ENCODE data around the gene PDIA5. TPM values are rescaled to one million over a fixed set of nuclear protein-coding genes. Genes with fewer than 3 reads are reported as not detected.

The PDIA5 gene
- total RNA-seq, 1 donor, result 3.4 TPM

DNA sequence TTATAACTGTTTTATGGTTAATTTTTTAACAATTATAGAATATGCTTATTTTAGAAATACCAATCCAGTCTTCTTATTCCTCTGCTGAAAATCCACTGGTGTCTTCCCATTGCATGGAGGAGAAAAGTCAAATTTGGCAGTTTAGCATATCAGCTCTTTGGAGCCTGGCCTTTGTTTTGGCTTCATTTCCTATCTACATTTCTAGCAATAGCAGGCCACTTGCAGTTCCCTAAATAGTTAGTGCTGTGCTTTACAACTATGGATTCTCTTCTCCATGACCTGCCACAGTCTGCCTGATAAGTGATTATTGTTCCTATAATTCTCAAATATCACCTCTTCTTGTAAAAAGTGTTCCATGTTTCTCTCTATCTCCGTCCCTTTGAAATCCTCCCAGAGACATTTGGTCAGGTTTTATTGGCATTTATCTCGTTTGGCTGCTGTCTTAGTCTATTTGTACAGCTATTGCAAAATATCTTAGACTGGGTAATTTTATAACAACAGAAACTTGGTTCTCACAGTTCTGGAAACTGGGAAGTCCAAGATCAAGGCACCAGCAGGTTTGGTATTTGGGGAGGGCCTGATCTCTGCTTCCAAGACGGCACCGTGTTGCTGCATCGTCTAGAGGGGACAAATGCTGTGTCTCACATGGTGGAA is 126.8 kb downstream of the PDIA5 start:
- no peaks in the 10 kb centered on the region for H3K9me3 ChIP-seq (ENCODE audit: low read depth, low read length)
- H3K4me3 ChIP-seq (ENCODE audit: low read length), result no peak overlapping the region
- peaks cover 14% of the 10 kb centered on the region for H3K4me1 ChIP-seq (ENCODE audit: insufficient read depth, low read length)
- no peaks in the 10 kb centered on the region for H3K27me3 ChIP-seq (ENCODE audit: insufficient read depth, low read length)

- H3K4me3 ChIP-seq (ENCODE audit: low read length), result no peak overlapping the region
- H3K9me3 ChIP-seq (ENCODE audit: low read depth, low read length), result no peaks in the 10 kb centered on the region
- H3K27me3 ChIP-seq (ENCODE audit: insufficient read depth, low read length), result no peaks in the 10 kb centered on the region
- H3K4me1 ChIP-seq (ENCODE audit: insufficient read depth, low read length), result peaks cover 14% of the 10 kb centered on the region
Observed at GRCh38 chr3:123194552-123194951, 127.7 kb downstream of the PDIA5 start.

DNA sequence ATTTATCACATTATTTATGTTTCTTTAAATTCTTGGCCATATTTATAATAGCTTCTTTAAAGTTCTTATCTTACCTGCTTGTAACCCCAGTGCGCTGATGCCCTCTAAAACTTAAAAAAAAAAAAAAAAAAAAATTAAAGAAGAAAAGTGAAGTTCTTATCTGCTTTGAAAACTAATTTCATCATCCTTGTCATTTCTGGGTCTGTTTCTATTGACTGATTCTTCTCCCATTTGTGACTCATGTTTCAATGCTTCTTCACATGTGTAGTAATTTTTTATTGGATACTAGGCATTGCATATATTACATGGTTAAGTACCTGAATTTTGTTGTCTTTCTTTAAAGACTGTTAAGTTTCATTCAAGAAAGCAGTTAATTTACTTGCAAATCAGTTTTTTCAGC is 131.5 kb downstream of the PDIA5 start:
- H3K9me3 ChIP-seq (ENCODE audit: low read depth, low read length), result no peaks in the 10 kb centered on the region
- H3K27me3 ChIP-seq (ENCODE audit: insufficient read depth, low read length), result no peaks in the 10 kb centered on the region
- no peak overlapping the region for H3K4me3 ChIP-seq (ENCODE audit: low read length)

DNA sequence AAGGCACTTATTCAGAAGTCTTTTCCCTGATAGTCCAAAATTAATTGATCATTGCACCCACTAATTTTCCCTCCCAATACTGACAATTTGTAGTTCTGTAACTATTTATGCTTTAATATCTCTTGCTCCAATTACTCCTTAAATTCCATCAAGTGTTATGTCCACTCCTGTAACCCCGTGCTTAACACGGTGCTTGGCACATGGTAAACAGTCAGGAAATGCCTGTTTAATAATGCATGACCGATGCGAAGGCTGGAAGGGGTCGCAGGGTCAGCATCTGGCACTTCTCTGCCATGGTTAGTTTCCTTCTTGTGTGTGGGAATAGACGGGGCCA is 134.4 kb downstream of the PDIA5 start:
- H3K4me1 ChIP-seq (ENCODE audit: insufficient read depth, low read length), result peaks cover 14% of the 10 kb centered on the region
- no peaks in the 10 kb centered on the region for H3K9me3 ChIP-seq (ENCODE audit: low read depth, low read length)
- no peaks in the 10 kb centered on the region for H3K27me3 ChIP-seq (ENCODE audit: insufficient read depth, low read length)
- H3K4me3 ChIP-seq (ENCODE audit: low read length), result peak overlapping the region; percentile 94

More for the DNA sequence above, 131.5 kb downstream of the PDIA5 start:
- H3K4me1 ChIP-seq (ENCODE audit: insufficient read depth, low read length), result peaks cover 23% of the 10 kb centered on the region

- H3K27me3 ChIP-seq (ENCODE audit: insufficient read depth, low read length), result no peaks in the 10 kb centered on the region
- H3K4me1 ChIP-seq (ENCODE audit: insufficient read depth, low read length), result peaks cover 14% of the 10 kb centered on the region
- H3K9me3 ChIP-seq (ENCODE audit: low read depth, low read length), result no peaks in the 10 kb centered on the region
- peak within 1 kb of the TSS; percentile 94 for H3K4me3 ChIP-seq (ENCODE audit: low read length)
Observed at GRCh38 chr3:123201557-123202427, 135.0 kb downstream of the PDIA5 start, which contains the start of gene SEC22A. Gene SEC22A (plus strand): TSS chr3:123201943. CDS start chr3:123209218, 7,275 bp downstream.

- Histone ChIP-seq H3K9me3 (ENCODE audit: low read depth, low read length) (no peaks in the 10 kb centered on the region), H3K4me3 (ENCODE audit: low read length) (peak overlapping the region; percentile 94)
Observed at GRCh38 chr3:123202451-123202850, 135.6 kb downstream of the PDIA5 start.

More at GRCh38 chr3:123202451-123202850, 135.6 kb downstream of the PDIA5 start:
- Histone ChIP-seq H3K27me3 (ENCODE audit: insufficient read depth, low read length) (no peaks in the 10 kb centered on the region), H3K4me1 (ENCODE audit: insufficient read depth, low read length) (peaks cover 14% of the 10 kb centered on the region)

Other genes with a start within 250 kb of the PDIA5 start
- gene SEMA5B, start 39.3 kb upstream of the PDIA5 start, total RNA-seq, result not detected
- gene SEC22A, start 134.9 kb downstream of the PDIA5 start, total RNA-seq, result 20.9 TPM

Measured in mononuclear cell (primary cell).